Effector memory CD8-positive, alpha-beta T cell (primary cell): ENCODE measurements around the gene UGT1A5.

Experiments
- ATAC-seq: fragments of 150-1000 bp; cut with Tn5 transposase; replicated peaks from 2 replicates; pipeline ENCODE4 v1.10.0; 2021; ENCODE audit warnings: mild to moderate bottlenecking, moderate library complexity
- DNase-seq, 3 experiments: peaks; one replicate each; pipeline ENCODE4 v3.0.0; 2021
- H3K27ac Mint-ChIP-seq, 2 donors: one replicate each; pipeline ENCODE4 v1.8.0; 2022; ENCODE audit warnings: mild to moderate bottlenecking in 2 of 2, mixed read lengths in 2 of 2, moderate library complexity in 2 of 2
- H3K27me3 Mint-ChIP-seq, 2 donors: one replicate each; pipeline ENCODE4 v1.8.0; 2022; ENCODE audit warnings: mixed read lengths in 2 of 2
- H3K36me3 Mint-ChIP-seq: one replicate; pipeline ENCODE4 v1.8.0; 2022; ENCODE audit warnings: mild to moderate bottlenecking, moderate library complexity, mixed read lengths; ENCODE audit not compliant: insufficient read depth
- H3K4me1 Mint-ChIP-seq, 2 donors: one replicate each; pipeline ENCODE4 v1.8.0; 2022; ENCODE audit warnings: low read depth in 2 of 2, mixed read lengths in 2 of 2
- H3K4me3 Mint-ChIP-seq, 2 donors: one replicate each; pipeline ENCODE4 v1.8.0; 2022; ENCODE audit warnings: mild to moderate bottlenecking in 2 of 2, mixed read lengths in 2 of 2, moderate library complexity in 2 of 2
- H3K9me3 Mint-ChIP-seq, 2 donors: one replicate each; pipeline ENCODE4 v1.8.0; 2022; ENCODE audit warnings: mixed read lengths in 2 of 2

The UGT1A5 gene

DNA sequence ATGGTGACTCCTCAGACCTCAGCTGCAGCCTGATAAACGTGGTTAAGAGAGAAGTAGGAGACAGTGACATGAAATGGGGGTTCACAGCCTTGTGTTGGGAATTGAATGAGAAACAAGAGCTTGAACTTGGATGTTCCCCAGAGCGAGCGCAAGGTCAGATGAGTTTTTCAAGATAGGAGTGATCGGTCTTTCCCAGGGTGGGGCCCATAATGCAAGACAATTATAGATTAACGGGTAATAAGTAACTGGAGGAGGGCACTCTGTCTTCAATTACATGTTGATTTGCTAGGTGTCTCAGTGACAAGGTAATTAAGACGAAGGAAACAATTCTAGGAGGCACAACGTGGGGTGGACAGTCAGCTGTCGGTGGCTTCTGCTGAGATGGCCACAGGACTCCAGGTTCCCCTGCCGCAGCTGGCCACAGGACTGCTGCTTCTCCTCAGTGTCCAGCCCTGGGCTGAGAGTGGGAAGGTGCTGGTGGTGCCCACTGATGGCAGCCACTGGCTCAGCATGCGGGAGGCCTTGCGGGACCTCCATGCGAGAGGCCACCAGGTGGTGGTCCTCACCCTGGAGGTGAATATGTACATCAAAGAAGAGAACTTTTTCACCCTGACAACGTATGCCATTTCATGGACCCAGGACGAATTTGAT is at the start of gene UGT1A5:
TSS of gene UGT1A5 (plus strand) at position 297 of the 651 bp plus-strand sequence. CDS start at position 382, 85 bp downstream.
- H3K4me3 Mint-ChIP-seq, result no peak within 1 kb of the TSS
- ATAC-seq, result no peak
- peaks cover 68 to 93% of the 10 kb centered on the region in 2 donors for H3K27me3 Mint-ChIP-seq
- H3K27ac Mint-ChIP-seq, result no peak within 1 kb of the TSS
- H3K36me3 Mint-ChIP-seq, result peaks cover 3% of the 10 kb centered on the region
- no peaks in the 10 kb centered on the region for H3K4me1 Mint-ChIP-seq
- no peak for DNase-seq
- no peaks in the 10 kb centered on the region for H3K9me3 Mint-ChIP-seq

GRCh38 chr2:233663911-233664310 is 48.8 kb upstream of the UGT1A5 start:
- DNase-seq (no peak), ATAC-seq (no peak)
- Mint-ChIP-seq H3K4me1 (no peaks in the 10 kb centered on the region), H3K36me3 (no peaks in the 10 kb centered on the region), H3K27me3 (peaks cover 58 to 66% of the 10 kb centered on the region in 2 donors), H3K4me3 (no peak overlapping the region), H3K27ac (no peak overlapping the region), H3K9me3 (peaks cover 0 to 2% of the 10 kb centered on the region in 2 donors)

GRCh38 chr2:233668605-233669260 is 44.0 kb upstream of the UGT1A5 start:
- DNase-seq (no peak), ATAC-seq (no peak)
- H3K27me3 Mint-ChIP-seq, result peaks cover 56 to 59% of the 10 kb centered on the region in 2 donors

DNA sequence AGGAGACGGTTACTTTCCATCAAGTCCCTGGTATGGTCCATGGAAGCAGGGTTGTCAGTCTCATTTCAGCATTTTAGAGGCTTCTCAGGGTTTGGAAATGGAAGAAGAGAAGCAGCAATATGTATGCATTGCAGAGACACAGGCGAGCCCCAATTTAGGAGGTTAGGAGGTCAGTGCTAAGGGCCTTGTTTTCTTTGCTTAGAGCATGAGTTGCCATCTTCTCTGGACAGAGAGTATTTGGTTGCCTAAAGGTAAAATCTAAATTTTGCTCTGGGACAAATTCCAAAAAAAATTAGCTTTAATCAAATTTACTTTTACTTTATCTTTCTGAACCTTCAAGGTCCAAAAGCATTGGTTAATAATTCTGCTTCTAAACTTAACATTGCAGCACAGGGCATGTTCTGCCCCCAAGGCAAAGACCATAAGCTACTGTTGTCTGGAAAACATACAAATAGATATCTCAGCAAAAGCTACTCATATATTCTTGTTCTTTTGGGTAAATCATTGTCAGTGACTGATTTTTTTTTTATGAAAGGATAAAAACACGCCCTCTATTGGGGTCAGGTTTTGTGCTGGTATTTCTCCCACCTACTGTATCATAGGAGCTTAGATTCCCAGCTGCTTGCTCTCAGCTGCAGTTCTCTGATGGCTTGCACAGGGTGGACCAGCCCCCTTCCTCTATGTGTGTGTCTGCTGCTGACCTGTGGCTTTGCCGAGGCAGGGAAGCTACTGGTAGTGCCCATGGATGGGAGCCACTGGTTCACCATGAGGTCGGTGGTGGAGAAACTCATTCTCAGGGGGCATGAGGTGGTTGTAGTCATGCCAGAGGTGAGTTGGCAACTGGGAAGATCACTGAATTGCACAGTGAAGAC is 41.2 kb upstream of the UGT1A5 start, which contains the start of gene UGT1A9:
TSS of gene UGT1A9 (plus strand) at position 609 of the 872 bp plus-strand sequence. CDS start at position 646, 37 bp downstream.
- DNase-seq, result no peak
- peaks cover 0 to 2% of the 10 kb centered on the region in 2 donors for H3K9me3 Mint-ChIP-seq
- no peak within 1 kb of the TSS for H3K4me3 Mint-ChIP-seq
- peaks cover 43 to 66% of the 10 kb centered on the region in 2 donors for H3K27me3 Mint-ChIP-seq
- no peak within 1 kb of the TSS for H3K27ac Mint-ChIP-seq
- H3K36me3 Mint-ChIP-seq, result no peaks in the 10 kb centered on the region
- no peaks in the 10 kb centered on the region for H3K4me1 Mint-ChIP-seq
- no peak for ATAC-seq

More at GRCh38 chr2:233668605-233669260, 44.0 kb upstream of the UGT1A5 start:
- Mint-ChIP-seq H3K36me3 (no peaks in the 10 kb centered on the region), H3K4me3 (no peak overlapping the region), H3K27ac (no peak overlapping the region), H3K9me3 (peaks cover 0 to 2% of the 10 kb centered on the region in 2 donors), H3K4me1 (no peaks in the 10 kb centered on the region)

DNA sequence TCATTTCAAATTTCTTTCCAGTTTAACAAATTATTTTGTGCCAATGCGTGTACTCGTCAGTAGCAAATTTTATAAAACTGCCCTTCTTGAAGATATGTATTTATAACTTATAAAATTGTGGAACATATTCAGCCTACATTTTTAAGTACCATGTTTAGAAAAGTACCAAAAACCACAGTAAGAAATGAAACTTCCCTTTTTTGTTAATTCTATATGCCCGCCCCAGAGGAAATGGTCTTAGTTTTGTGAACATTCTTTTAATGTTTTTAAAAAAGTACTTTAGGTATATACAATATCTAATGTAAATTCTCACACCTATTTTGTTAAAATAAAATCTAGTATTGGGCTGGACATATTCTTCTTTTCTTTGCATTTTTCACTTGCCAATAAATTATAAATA is 39.8 kb upstream of the UGT1A5 start:
- Mint-ChIP-seq H3K4me1 (no peaks in the 10 kb centered on the region), H3K4me3 (no peak overlapping the region), H3K9me3 (peaks cover 0 to 2% of the 10 kb centered on the region in 2 donors), H3K36me3 (no peaks in the 10 kb centered on the region), H3K27ac (no peak overlapping the region), H3K27me3 (peaks cover 54 to 73% of the 10 kb centered on the region in 2 donors)
- no peak for DNase-seq
- ATAC-seq, result no peak

DNA sequence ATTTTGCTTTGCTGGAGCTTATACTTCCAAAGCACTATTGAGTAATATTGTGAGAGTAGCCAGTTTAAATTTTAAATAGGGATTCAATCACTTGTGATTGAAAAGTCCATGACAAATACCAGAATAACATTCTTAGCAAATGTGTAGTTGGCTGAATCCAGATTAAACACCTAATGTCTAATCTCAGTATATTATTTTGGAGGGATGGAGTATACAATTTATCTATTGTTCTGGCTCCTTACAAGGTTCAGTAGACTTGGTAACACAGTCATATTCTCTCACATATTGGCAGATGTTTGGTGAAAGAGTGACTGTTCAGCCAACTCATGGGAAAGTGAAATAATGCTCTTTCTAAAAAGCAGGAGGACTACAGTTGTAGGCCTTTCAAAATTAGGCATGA is 38.8 kb upstream of the UGT1A5 start:
- Mint-ChIP-seq H3K4me1 (no peaks in the 10 kb centered on the region), H3K27me3 (peaks cover 57 to 70% of the 10 kb centered on the region in 2 donors), H3K36me3 (no peaks in the 10 kb centered on the region), H3K27ac (no peak overlapping the region), H3K9me3 (no peaks in the 10 kb centered on the region), H3K4me3 (no peak overlapping the region)
- ATAC-seq (no peak), DNase-seq (no peak)

DNA sequence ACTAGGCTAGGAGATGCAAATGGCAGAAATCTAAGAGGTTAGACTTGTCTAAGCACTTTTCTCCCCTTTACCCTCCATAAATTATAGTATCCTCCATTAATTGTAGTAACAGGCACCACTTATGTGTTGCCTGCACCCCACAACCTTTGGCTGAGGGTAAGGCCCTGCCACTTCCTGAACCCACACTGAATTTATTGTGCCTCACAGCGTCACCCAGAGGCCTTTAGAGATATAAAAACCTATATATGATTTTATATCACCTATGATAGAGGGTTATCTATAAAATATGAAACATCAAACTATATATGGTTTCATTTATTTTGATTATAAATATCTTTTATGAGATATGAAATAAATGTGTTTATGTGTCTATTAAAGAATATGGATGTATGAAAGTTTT is 38.4 kb upstream of the UGT1A5 start:
- H3K4me1 Mint-ChIP-seq, result no peaks in the 10 kb centered on the region
- ATAC-seq, result no peak
- H3K9me3 Mint-ChIP-seq, result no peaks in the 10 kb centered on the region
- H3K4me3 Mint-ChIP-seq, result no peak overlapping the region
- H3K27me3 Mint-ChIP-seq, result peaks cover 61 to 71% of the 10 kb centered on the region in 2 donors
- H3K27ac Mint-ChIP-seq, result no peak overlapping the region
- no peak for DNase-seq
- no peaks in the 10 kb centered on the region for H3K36me3 Mint-ChIP-seq

DNA sequence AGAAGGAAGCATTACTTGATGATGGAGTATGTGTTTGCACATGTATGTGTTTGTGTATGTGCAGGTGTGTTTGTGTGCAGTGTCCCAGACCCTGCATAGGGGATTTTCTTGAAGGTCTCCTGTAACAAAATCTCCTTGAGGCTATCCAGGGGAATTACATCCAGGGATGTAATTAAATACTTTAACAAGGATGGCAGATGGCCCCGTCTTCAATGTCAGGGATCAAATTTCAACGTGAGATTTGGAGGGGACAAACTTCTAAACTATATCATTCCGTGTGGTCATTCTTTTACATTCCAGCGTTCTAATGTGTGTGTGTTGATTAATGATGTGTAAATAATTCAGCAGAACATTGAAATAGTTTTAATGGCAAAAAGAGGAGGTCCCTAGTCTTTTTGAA is 37.7 kb upstream of the UGT1A5 start:
- DNase-seq (no peak), ATAC-seq (no peak)
- no peaks in the 10 kb centered on the region for H3K36me3 Mint-ChIP-seq
- no peaks in the 10 kb centered on the region for H3K4me1 Mint-ChIP-seq
- H3K27ac Mint-ChIP-seq, result no peak overlapping the region
- no peaks in the 10 kb centered on the region for H3K9me3 Mint-ChIP-seq
- H3K4me3 Mint-ChIP-seq, result no peak overlapping the region
- peaks cover 64 to 72% of the 10 kb centered on the region in 2 donors for H3K27me3 Mint-ChIP-seq

DNA sequence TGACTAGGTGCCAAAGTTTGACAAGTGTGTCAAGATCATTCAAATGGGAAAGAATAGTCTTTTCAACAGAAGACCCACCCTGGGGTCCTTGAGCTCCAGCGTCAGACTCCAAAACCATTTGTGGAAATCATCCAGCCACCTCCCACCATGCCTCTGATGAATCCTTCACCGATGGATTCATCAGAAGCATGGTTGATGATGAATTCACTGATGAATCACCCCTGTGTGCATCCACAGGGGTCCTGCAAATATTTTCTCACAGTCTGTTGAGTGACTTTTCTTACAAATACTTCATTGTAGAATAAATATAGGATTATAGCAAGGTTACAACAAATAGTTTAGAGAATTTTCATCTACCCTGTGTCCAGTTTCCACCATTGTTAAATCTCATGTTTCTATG is 36.7 kb upstream of the UGT1A5 start:
- no peaks in the 10 kb centered on the region for H3K36me3 Mint-ChIP-seq
- no peaks in the 10 kb centered on the region for H3K4me1 Mint-ChIP-seq
- no peaks in the 10 kb centered on the region for H3K9me3 Mint-ChIP-seq
- H3K27me3 Mint-ChIP-seq, result peaks cover 55 to 68% of the 10 kb centered on the region in 2 donors
- ATAC-seq (no peak), DNase-seq (no peak)
- no peak overlapping the region for H3K4me3 Mint-ChIP-seq
- no peak overlapping the region for H3K27ac Mint-ChIP-seq

DNA sequence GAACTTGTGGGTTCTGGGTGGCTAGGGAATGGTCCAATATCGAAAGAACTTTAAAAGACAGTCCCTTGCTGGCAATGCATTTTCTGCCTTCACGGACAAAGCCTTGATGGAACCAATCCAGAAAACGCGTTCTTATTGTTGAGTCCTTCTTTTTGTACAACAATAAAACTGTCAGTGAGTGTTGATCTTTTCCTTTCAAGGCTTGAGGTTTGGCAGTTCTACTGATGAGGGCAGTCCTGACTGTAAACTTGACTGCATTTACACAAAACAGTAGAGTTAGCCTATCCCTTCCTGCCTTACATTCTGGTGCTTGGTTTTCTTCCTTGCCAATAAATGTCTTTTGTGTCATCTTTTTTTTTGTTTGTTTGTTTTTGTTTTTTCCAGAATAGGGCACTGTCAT is 33.5 kb upstream of the UGT1A5 start:
- H3K36me3 Mint-ChIP-seq, result no peaks in the 10 kb centered on the region
- H3K4me1 Mint-ChIP-seq, result no peaks in the 10 kb centered on the region
- H3K27me3 Mint-ChIP-seq, result peaks cover 44 to 54% of the 10 kb centered on the region in 2 donors
- DNase-seq (no peak), ATAC-seq (no peak)
- H3K4me3 Mint-ChIP-seq, result no peak overlapping the region
- H3K27ac Mint-ChIP-seq, result no peak overlapping the region
- H3K9me3 Mint-ChIP-seq, result no peaks in the 10 kb centered on the region

- Mint-ChIP-seq H3K9me3 (no peaks in the 10 kb centered on the region), H3K27ac (no peak overlapping the region), H3K4me1 (no peaks in the 10 kb centered on the region), H3K36me3 (no peaks in the 10 kb centered on the region), H3K27me3 (peaks cover 44 to 45% of the 10 kb centered on the region in 2 donors), H3K4me3 (no peak overlapping the region)
- ATAC-seq (no peak), DNase-seq (no peak)
Measured at GRCh38 chr2:233680361-233681045, 32.2 kb upstream of the UGT1A5 start.

GRCh38 chr2:233681521-233682099 is 31.1 kb upstream of the UGT1A5 start, which contains the start of gene UGT1A7:
UGT1A7 (plus strand) TSS chr2:233681901; CDS start chr2:233681938, 37 bp downstream.
- Mint-ChIP-seq H3K4me3 (no peak within 1 kb of the TSS), H3K4me1 (no peaks in the 10 kb centered on the region), H3K9me3 (no peaks in the 10 kb centered on the region), H3K36me3 (no peaks in the 10 kb centered on the region), H3K27ac (no peak within 1 kb of the TSS), H3K27me3 (peaks cover 36 to 42% of the 10 kb centered on the region in 2 donors)
- ATAC-seq, result no peak
- no peak for DNase-seq

- no peak for DNase-seq
- no peaks in the 10 kb centered on the region for H3K4me1 Mint-ChIP-seq
- H3K36me3 Mint-ChIP-seq, result no peaks in the 10 kb centered on the region
Measured at GRCh38 chr2:233684640-233685039, 28.1 kb upstream of the UGT1A5 start.

More at GRCh38 chr2:233684640-233685039, 28.1 kb upstream of the UGT1A5 start:
- Mint-ChIP-seq H3K9me3 (no peaks in the 10 kb centered on the region), H3K4me3 (no peak overlapping the region), H3K27me3 (peaks cover 30 to 42% of the 10 kb centered on the region in 2 donors), H3K27ac (no peak overlapping the region)
- ATAC-seq, result no peak
